CD4-positive, alpha-beta T cell treated with Interleukin-17A for 1 hour (primary cell): ENCODE measurements around the gene IFI27L2.

Source experiments
- DNase-seq: peaks from one replicate; pipeline ENCODE4 v3.0.0-alpha.2; 2020

The IFI27L2 gene

DNA sequence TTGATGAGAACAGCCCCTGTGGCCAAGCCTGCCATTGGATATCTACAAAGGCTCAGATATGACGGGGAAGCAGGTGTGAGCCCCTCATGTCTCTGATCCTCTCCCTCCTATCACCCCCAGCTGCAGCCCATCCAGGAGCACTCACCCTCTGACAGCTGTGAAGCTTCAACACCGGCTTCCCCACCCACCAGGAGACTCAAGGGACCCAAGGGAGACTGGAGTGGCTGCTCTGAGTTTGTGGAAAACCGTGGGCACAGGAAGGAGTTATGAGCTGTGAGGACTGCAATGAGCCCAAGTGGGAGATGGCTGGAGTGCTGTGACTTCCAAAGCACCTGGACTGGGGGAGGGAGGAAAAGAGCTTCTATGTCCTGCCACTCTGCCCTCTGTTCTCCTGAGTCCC is 7.9 kb downstream of the IFI27L2 start:
- no peak for DNase-seq

DNA sequence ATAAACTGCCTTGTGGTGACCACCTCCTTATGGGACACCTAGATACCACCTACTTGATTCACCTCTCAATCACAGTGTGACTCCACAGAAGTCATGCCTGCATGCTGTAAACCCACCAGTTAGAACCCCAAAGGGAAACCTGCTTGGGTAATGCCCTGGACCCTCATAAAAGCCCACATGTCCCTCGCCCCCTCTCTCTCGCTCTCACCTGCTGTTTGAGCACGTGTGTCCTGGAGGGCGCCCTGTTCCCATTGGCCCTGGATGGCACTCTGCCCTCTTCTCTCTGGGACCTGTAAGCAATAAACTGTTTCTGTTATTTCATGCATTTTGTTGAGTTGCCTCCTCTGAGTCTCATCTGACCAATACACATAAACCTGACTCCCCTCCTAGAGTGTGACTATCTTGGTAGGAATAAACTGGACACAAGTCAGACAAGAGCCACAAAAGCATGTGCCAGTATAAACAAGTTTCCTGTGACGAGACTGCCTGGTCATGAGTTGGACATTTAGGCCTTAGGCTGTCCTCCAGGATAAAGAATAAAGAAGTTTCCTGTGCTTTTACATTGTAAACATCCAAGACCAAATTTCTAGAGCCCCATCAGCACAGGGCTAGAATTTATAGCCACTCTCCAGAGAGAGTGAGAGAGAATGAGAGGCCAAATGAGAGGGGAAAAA is 8.6 kb downstream of the IFI27L2 start:
- no peak for DNase-seq

GRCh38 chr14:94119071-94119470 is 10.3 kb downstream of the IFI27L2 start:
- no peak for DNase-seq

GRCh38 chr14:94117856-94118255 is 11.5 kb downstream of the IFI27L2 start:
- DNase-seq = no peak

GRCh38 chr14:94116701-94117100 is 12.7 kb downstream of the IFI27L2 start:
- DNase-seq = no peak

GRCh38 chr14:94115631-94116030 is 13.8 kb downstream of the IFI27L2 start:
- no peak for DNase-seq

DNA sequence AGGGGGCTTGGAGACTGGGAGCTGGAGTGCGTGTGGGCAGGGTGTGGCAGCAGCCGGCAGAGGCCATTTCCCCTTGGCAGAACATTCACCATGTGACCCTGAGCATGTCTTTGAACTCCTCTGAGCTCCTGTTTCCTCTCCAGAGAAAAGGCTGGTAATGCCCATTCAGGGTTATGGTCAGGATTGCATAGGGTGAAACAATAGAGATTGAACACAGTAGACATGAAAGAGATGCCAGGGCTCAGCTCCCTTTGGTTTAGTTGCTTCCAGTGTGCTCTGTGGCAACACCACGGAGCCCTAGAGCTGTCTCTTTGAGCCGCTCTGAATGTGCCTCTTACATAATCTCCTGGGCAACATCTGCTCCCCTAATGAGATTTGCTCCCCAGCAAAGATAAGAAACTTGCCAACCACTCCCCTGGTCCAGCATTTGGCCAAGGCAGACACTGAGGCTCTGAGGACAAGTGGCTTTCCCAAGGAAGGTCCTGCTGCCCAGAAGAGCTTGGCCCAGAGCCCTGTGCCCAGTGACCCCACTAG is 14.3 kb downstream of the IFI27L2 start:
- no peak for DNase-seq

- DNase-seq = no peak
These were observed 14.8 kb downstream of the IFI27L2 start for GRCh38 chr14:94114589-94115057.

- no peak for DNase-seq
These were observed 15.4 kb downstream of the IFI27L2 start for GRCh38 chr14:94113908-94114588.

DNA sequence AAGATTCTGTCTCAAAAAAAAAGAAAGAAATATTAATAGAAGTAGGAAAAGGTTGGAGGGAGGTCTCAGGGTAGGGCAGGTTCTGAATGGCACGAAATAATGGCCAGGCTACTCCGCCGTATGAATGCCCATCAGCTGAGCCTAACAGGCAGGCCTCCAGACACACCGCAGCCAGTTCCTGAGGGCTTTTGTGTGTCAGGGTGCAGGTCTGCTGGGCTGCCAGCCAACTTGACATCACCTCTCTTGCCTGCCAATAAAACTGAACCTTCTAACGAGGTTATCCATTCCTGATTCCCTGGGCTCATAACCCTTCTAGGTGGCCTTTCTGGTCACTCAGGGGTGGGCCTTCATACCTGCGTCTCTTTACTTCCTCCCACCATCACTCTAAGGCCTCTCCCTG is 15.9 kb downstream of the IFI27L2 start:
- DNase-seq = no peak

DNA sequence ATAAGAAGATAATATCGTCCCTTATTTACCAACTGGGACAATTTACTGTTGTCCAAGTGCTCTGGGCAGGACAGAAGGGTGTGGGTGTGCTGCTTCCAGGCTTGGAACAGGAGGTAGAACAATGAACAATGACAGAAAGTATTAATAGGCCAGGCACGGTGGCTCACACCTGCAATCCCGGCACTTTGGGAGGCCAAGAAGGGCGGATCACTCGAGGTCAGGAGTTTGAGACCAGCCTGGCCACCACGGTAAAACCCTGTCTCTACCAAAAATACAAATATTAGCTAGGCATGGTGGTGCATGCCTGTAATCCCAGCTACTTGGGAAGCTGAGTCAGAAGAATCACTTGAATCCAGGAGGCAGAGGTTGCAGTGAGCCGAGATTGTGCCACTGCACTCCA is 16.3 kb downstream of the IFI27L2 start:
- DNase-seq = no peak

- DNase-seq = no peak
These were observed 16.8 kb downstream of the IFI27L2 start for GRCh38 chr14:94112513-94113063.

DNA sequence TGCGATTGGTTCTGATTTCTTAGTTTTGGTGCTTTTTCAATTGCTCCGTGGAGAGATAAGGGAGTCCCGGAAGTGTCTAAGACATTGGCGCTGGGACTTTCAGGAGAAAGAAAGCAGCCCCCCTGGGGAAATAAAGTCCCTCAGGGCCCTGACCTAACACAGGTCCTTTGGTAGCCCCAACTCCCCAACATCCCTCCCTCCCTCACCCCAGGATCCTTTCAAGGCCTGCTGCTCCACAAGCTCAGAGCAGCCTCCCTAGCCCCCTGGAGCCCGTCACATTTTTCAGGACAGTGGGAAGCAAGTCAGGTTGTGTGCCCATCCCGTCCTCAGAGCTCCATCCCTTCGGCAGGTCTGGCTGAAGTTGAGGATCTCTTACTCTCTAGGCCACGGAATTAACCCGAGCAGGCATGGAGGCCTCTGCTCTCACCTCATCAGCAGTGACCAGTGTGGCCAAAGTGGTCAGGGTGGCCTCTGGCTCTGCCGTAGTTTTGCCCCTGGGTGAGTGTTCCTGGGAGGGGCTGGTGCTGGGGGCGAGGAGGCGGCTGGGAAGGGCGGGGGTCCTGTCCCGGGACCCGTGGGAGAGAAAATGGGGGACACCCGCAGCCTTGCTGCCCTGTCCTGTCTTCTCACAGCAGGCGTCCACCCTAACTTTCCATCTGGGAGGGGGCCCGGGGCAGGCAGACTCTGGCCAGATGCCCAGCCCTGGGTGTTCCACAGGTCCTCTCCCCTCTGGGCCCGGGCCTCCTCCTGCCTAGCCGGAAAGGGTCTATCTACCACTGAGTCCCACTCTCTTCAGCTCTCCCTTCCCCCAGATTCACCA is 17.9 kb downstream of the IFI27L2 start:
- DNase-seq = no peak

DNA sequence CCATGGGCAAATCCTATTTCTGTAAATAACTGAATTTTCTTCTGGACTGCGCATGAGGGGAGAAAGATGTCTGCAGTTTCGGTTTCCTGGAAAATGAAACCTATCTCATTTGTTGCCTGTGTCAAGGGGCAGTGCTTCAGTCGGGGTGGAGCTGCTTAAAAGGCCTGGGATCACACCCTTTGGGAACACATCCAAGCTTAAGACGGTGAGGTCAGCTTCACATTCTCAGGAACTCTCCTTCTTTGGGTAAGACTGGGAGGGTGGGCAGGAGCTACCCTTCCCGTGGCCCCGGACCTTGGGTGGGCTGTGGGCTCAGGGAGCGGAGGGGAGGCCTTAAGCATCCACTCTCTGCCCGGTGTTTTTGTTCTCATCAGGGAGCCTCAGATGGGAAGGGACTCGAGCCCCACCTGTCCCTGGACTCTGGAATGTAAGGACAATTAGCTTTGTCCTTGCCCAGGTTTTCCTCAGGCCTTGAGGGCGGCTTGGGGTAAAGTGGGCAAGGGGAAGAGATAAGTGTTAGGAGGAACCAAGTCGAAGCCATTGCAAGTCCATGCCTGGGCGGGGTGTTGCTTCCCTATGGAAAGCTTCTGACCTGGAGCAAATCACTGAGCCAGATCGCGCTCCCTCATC is 18.7 kb downstream of the IFI27L2 start, which contains the start of gene IFI27:
IFI27 (plus strand) TSS at position 185 of the 630 bp plus-strand sequence.
- no peak for DNase-seq

DNA sequence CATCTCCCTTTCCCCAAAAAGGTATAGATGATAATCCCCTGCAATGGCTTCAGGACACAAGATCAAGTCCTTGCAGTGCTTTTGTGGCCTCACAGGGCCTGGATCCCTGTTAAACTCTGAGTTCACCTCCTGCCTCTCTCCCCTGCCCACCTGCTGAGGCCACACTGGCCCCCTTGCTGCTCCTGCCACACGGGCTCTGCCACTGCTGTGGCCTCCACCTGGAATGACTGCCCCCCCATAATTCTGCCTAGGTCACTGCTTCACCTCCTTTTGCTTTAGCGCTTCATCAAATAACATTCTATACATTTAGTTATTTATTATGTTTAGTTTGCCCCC is 19.5 kb downstream of the IFI27L2 start:
- DNase-seq = no peak

DNA sequence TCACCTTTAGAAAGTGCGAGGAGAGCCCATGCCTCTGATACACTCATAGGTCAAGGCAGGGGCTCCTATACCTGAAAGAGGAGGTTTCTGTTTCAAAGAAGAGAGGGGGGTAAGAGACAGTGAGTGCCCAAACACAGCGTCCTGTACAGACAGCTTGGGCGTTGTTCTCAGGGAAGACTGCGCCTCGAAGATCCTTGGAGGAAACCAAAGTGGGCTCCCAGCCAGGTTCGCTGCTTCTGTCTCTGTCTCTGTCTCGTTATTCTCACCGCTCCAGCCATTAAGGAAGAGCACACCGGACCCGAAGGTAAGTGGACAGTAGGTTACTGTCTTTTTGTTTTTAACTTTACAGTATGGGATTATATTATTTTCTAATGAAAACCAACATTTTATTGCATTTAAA is 24.7 kb downstream of the IFI27L2 start:
- no peak for DNase-seq

GRCh38 chr14:94103554-94104150 is 25.8 kb downstream of the IFI27L2 start:
- DNase-seq = no peak

DNA sequence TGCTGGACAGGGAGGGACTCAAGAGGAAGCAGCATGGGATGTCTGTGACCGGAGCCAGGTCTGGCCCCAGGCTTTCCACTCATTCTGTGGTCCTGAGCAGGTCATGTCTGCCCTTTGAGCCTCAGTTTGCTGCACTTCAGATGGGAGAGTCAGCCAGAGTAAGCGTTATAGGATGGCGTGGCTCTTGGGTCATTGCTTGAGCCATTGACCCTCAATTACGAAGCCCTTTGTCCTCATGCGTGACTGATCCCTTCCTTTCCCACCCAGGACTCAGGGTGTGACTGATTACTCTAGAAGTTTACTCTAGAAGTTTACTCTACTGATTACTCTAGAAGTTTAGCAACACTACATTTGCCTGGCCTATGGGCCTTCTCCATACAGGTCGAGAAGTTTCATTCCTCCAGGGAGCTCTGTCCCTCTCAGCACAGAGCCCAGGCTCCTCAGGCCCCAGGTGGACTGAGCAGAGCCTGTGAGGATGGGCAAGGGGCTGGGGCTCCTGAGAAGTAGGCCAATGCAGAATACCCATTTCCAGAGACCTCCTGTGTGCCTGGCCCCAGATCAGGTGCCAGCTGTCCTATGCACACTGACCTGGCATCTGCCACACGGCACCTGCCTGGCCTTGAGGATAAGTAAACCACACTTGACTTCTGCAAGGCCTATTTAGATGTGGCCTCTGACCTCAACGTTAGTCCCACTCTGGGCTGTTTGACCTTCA is 26.5 kb downstream of the IFI27L2 start:
- DNase-seq = no peak

GRCh38 chr14:94101748-94102147 is 27.7 kb downstream of the IFI27L2 start:
- no peak for DNase-seq

DNA sequence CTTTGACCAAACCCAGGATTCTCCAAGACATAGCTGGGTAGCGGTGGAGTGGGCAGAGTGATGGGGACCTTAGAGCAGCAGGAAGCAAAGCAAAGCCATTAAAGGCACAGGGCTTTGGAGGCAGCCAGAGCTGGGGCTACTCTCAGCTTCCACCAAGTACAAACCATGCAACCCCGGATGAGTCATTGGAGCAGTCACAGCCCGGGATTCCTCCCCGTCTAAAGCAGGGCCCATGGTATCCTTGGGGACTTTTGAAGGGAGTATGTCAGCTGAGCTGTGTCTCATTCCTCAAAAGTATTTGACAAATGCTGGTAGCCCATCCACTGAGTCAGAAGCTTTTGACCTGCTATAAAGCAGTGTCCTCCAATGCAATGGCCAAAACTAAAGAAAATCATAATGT is 28.6 kb downstream of the IFI27L2 start:
- no peak for DNase-seq

DNA sequence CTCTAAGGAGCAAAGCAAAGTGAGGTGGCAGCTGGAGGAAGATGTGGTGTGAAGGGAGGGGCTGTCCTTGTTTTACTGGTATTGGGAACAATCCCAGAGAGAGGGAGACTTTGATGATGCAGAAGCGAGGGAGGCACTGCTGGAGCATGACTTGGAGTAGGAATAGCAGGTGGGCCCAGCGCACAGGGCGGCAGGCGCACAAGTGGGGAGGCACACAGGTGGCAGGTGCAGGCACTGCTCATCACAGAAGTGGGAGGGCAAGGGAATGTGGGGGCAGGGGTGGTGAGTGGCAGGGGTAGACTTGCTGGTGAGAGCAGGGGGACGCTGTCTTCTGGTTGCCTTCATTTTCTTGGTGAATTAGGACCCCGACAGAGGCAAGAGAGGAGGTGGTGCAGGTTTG is 30.4 kb downstream of the IFI27L2 start:
- DNase-seq = no peak
